Caki2 (cell line): ENCODE results near the gene DCLK1. TPM values are rescaled to one million over a fixed set of nuclear protein-coding genes. Genes with fewer than 3 reads are reported as not detected.
A peak's percentile ranks its signal among the peaks of the same experiment; 100 is the strongest.

Experiments
- DNase-seq: peaks from one replicate; pipeline ENCODE4 v3.0.0-alpha.2; 2015; ENCODE audit warnings: low read depth
- in situ Hi-C: cut with HindIII; loops from 2 replicates; pipeline ENCODE4 v1.10.0; 2016; ENCODE audit warnings: low sequenced_read_pairs, low pct_unique_long_range_greater_than_20kb, mixed read lengths
- total RNA-seq: library from RNA; depleted of rRNA; stranded (reverse); fragments of >200 nt; shearing (Covaris generic); gene quantifications from 2 replicates; pipeline ENCODE4 v1.2.3, GENCODE V29; 2014; ENCODE audit warnings: low replicate concordance

DCLK1 gene
- total RNA-seq, 1 experiment from 2014 or later, result 3.7 TPM

- in situ Hi-C loops, result no loop called here
- DNase-seq, result no peak
Observed at GRCh38 chr13:35940734-35941133, 190.4 kb downstream of the DCLK1 start.

GRCh38 chr13:35936246-35936978, 194.8 kb downstream of the DCLK1 start:
- DNase-seq, result no peak
- in situ Hi-C loops, result no loop called here

- in situ Hi-C loops, result no loop called here
Observed at GRCh38 chr13:35930665-35931631, 200.2 kb downstream of the DCLK1 start.

GRCh38 chr13:35927567-35928021, 203.6 kb downstream of the DCLK1 start:
- in situ Hi-C loops, result no loop called here
- peak; percentile 96 for DNase-seq

More at GRCh38 chr13:35930665-35931631, 200.2 kb downstream of the DCLK1 start:
- peak; percentile 82 for DNase-seq

GRCh38 chr13:35926859-35927530, 204.2 kb downstream of the DCLK1 start:
- in situ Hi-C loops, result no loop called here
- peak; percentile 26 for DNase-seq

- DNase-seq, result no peak
- in situ Hi-C loops, result no loop called here
Observed at GRCh38 chr13:35925669-35926068, 205.5 kb downstream of the DCLK1 start.

GRCh38 chr13:35923347-35923746, 207.8 kb downstream of the DCLK1 start:
- DNase-seq, result peak; percentile 77
- in situ Hi-C loops, result no loop called here

- in situ Hi-C loops, result no loop called here
- no peak for DNase-seq
Observed at GRCh38 chr13:35920816-35921215, 210.4 kb downstream of the DCLK1 start.

GRCh38 chr13:35917942-35918645, 213.1 kb downstream of the DCLK1 start:
- in situ Hi-C loops, result no loop called here
- no peak for DNase-seq

GRCh38 chr13:35917252-35917941, 213.8 kb downstream of the DCLK1 start:
- in situ Hi-C loops, result no loop called here
- no peak for DNase-seq

GRCh38 chr13:35916146-35916545, 215.0 kb downstream of the DCLK1 start:
- in situ Hi-C loops, result no loop called here
- DNase-seq, result no peak

- in situ Hi-C loops, result no loop called here
- no peak for DNase-seq
Observed at GRCh38 chr13:35914662-35915061, 216.5 kb downstream of the DCLK1 start.

- in situ Hi-C loops, result no loop called here
- DNase-seq, result no peak
Observed at GRCh38 chr13:35912841-35913240, 218.3 kb downstream of the DCLK1 start.

- in situ Hi-C loops, result no loop called here
- DNase-seq, result no peak
Observed at GRCh38 chr13:35909837-35910540, 221.2 kb downstream of the DCLK1 start.

GRCh38 chr13:35909091-35909490, 222.1 kb downstream of the DCLK1 start:
- in situ Hi-C loops, result no loop called here
- no peak for DNase-seq

GRCh38 chr13:35908226-35908625, 223.0 kb downstream of the DCLK1 start:
- in situ Hi-C loops, result no loop called here
- DNase-seq, result no peak

- no peak for DNase-seq
- in situ Hi-C loops, result no loop called here
Observed at GRCh38 chr13:35906636-35907035, 224.5 kb downstream of the DCLK1 start.
